GM06990 (cell line): ENCODE data around the gene HELZ.
"Not testable (repeated sequence)": the region's sequence is repeated elsewhere in the genome, so short reads cannot be mapped to it uniquely, and the experiment has no call there.

Experiments used
- DNase-seq: peaks from one replicate; pipeline ENCODE4 v3.0.0-alpha.2; 2011; ENCODE audit not compliant: insufficient read length; ENCODE audit errors: extremely low read depth
- H3K27me3 ChIP-seq: replicated peaks from 2 replicates; pipeline ENCODE4 v1.6.0; 2011; ENCODE audit warnings: low read length; ENCODE audit not compliant: control insufficient read depth, insufficient read depth
- H3K36me3 ChIP-seq: 2 replicates; pipeline ENCODE4 v1.5.1; 2011; ENCODE audit warnings: low read length; ENCODE audit not compliant: control insufficient read depth, insufficient read depth
- H3K4me3 ChIP-seq: replicated peaks from 2 replicates; pipeline ENCODE4 v1.5.1; 2011; ENCODE audit warnings: low read depth, mild to moderate bottlenecking, control low read depth, low read length
- CTCF ChIP-seq: IDR thresholded peaks from 2 replicates; pipeline ENCODE4 v1.5.1; 2011; ENCODE audit warnings: low read length, control low read depth, mild to moderate bottlenecking, inconsistent platforms; ENCODE audit not compliant: insufficient read depth, poor library complexity, severe bottlenecking

The HELZ gene

DNA sequence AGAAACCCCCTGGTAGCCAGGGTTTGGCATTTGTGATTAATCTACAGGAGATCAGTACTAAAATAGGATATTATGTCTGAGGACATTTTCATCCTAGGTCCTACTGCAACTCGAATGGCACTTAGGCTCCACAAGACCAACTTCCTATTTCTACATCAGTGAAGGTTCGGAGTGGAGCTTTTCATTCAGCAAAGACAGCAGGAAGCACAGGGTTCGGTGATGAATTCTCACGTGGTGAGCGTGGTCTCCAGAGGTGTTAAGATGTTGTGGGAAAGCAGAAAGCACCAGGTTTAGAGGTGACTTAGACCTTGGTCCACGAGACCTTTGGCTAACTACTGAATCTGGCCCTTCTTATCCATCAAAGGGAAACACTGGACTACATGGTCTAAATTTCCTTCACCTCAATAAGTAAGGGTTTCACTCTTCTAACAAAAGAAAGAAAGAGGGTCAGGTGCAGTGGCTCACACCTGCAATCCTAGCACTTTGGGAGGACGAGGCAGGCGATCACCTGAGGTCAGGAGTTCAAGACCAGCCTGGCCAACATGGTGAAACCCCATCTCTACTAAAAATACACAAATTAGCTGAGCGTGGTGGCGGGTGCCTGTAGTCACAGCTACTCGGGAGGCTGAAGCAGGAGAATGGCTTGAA lies 13.9 kb upstream of the HELZ start:
- Histone ChIP-seq H3K27me3 (no peaks in the 10 kb centered on the region), H3K4me3 (no peak overlapping the region), H3K36me3 (no peaks in the 10 kb centered on the region)
- DNase-seq = no peak
- no peak for TF ChIP-seq CTCF

DNA sequence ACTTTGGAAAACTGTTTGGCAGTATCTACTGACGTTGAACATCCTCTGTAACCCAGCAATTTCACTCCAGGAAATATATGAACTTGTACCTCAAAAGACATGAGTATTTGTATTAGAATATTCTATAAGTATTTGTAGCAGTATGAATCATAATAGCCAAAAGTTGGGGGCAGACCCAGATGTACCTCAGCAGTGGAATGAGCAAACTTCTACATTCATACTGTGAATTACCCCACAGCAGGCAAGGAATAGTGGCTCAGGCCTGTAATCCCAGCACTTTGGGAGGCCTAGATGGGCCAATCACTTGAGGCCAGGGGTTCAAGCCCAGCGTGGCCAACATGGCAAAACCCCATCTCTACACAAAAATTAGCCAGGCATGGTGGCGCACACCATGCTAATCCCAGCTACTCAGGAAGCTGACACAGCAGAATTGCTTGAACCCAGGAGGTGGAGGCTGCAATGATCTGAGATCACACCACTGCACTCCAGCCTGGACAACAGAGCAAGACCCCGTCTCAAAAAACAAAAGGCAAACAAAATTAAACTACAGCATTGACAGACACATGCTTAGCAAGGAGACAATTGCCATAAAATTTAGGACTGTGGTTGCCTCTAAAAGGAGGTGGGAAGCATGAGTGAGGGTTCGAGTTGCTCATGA lies 11.2 kb upstream of the HELZ start:
- no peak for TF ChIP-seq CTCF
- Histone ChIP-seq H3K4me3 (no peak overlapping the region), H3K36me3 (no peaks in the 10 kb centered on the region), H3K27me3 (no peaks in the 10 kb centered on the region)
- DNase-seq = no peak

GRCh38 chr17:67253384-67253783 lies 8.4 kb upstream of the HELZ start:
- Histone ChIP-seq H3K27me3 (no peaks in the 10 kb centered on the region), H3K4me3 (no peak overlapping the region), H3K36me3 (no peaks in the 10 kb centered on the region)
- no peak for TF ChIP-seq CTCF
- no peak for DNase-seq

DNA sequence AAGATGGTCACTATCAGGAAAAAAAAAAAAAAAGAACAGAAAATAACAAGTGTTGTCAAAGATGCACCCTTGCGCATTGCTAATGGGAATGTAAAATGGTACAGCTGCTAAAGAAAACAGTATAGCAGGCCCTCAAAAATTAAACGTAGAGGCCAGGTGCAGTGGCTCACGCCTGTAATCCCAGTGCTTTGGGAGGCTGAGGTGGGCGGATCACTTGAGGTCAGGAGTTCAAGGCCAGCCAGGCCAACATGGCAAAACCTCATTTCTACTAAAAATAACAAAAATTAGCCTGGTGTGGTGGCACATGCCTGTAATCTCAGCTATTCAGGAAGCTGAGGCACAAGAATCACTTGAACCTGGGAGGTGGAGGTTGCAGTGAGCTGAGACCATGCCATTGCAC lies 6.6 kb upstream of the HELZ start:
- H3K4me3 ChIP-seq, H3K36me3 ChIP-seq, DNase-seq, H3K27me3 ChIP-seq: not testable (repeated sequence)

GRCh38 chr17:67248291-67248690 lies 3.3 kb upstream of the HELZ start:
- no peak for TF ChIP-seq CTCF
- Histone ChIP-seq H3K4me3 (no peak overlapping the region), H3K36me3 (no peaks in the 10 kb centered on the region), H3K27me3 (no peaks in the 10 kb centered on the region)
- DNase-seq = no peak

DNA sequence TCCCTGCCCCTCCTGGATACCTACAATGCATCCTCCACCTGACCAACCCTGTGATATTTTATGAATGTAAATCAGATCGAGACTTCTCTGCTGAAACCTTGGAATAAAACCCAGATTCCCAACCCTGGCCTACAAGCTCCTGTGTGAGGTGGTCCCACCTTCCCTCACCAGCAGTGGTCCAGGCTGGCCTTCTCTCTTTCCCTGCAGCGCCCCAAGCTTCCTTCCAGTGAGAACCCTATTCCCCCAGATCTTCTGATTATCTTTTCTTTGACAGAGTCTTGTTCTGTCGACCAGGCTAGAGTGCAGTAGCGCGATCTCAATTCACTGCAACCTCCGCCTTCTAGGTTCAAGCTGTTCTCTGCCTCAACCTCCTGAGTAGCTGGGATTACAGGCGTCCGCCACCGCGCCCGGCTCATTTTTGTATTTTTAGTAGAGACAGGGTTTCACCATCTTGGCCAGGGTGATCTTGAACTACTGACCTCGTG lies 2.5 kb upstream of the HELZ start:
- DNase-seq = no peak
- H3K4me3 ChIP-seq = no peak overlapping the region

More for the DNA sequence above, 2.5 kb upstream of the HELZ start:
- TF ChIP-seq CTCF = no peak
- no peaks in the 10 kb centered on the region for H3K27me3 ChIP-seq
- no peaks in the 10 kb centered on the region for H3K36me3 ChIP-seq
